ENCODE results near the gene EBF4.

GRCh38 chr20:2663887-2664719 lies 28.5 kb upstream of the EBF4 start, which contains the start of gene IDH3B:
- TF ChIP-seq CTCF (IDR thresholded peaks at IDR 0.05) (peak in 1 of 4 experiments; percentile 12), POLR2A (IDR thresholded peaks at IDR 0.05) (peak; percentile 77), POLR2AphosphoS5 (IDR thresholded peaks at IDR 0.05) (peak; percentile 99)

Measured in prostate gland (tissue), 2 donors.